WERI-Rb-1 (cell line): ENCODE measurements around the gene SAMD8.

Source experiments
- DNase-seq: peaks from one replicate; pipeline ENCODE4 v3.0.0-alpha.2; 2020
- H3K27ac ChIP-seq: fragments of 250-450 bp; sonication (Bioruptor Pico); 2 replicates; pipeline ENCODE4 v1.5.1; 2020; ENCODE audit warnings: mild to moderate bottlenecking, moderate library complexity
- H3K27me3 ChIP-seq: fragments of 250-450 bp; sonication (Bioruptor Pico); 2 replicates; pipeline ENCODE4 v1.5.1; 2021; ENCODE audit warnings: mild to moderate bottlenecking, low read depth, moderate library complexity; ENCODE audit not compliant: insufficient read depth, severe bottlenecking
- H3K36me3 ChIP-seq: fragments of 250-450 bp; sonication (Bioruptor Pico); 2 replicates; pipeline ENCODE4 v1.5.1; 2020; ENCODE audit warnings: mild to moderate bottlenecking, moderate library complexity
- H3K4me3 ChIP-seq: 2 replicates; pipeline ENCODE4 v1.5.1; 2011; ENCODE audit warnings: low read depth, mild to moderate bottlenecking, control low read depth, low read length
- H3K9me3 ChIP-seq: fragments of 250-450 bp; sonication (Bioruptor Pico); 2 replicates; pipeline ENCODE4 v1.5.1; 2021; ENCODE audit warnings: mild to moderate bottlenecking, moderate library complexity; ENCODE audit not compliant: severe bottlenecking
- CTCF ChIP-seq: IDR thresholded peaks from 2 replicates; pipeline ENCODE4 v1.5.1; 2011; ENCODE audit warnings: low read depth, mild to moderate bottlenecking, control low read depth, inconsistent platforms, low read length

SAMD8 gene

GRCh38 chr10:75107756-75108683 is 3.4 kb upstream of the SAMD8 start:
- H3K27me3 ChIP-seq, result no peaks in the 10 kb centered on the region
- no peak overlapping the region for H3K4me3 ChIP-seq
- no peak overlapping the region for H3K27ac ChIP-seq
- no peaks in the 10 kb centered on the region for H3K36me3 ChIP-seq
- no peaks in the 10 kb centered on the region for H3K9me3 ChIP-seq
- no peak for TF ChIP-seq CTCF
- DNase-seq, result no peak

GRCh38 chr10:75108684-75109458 is 2.6 kb upstream of the SAMD8 start:
- TF ChIP-seq CTCF, result peak; percentile 76
- Histone ChIP-seq H3K27me3 (no peaks in the 10 kb centered on the region), H3K36me3 (no peaks in the 10 kb centered on the region), H3K4me3 (no peak overlapping the region), H3K27ac (no peak overlapping the region), H3K9me3 (no peaks in the 10 kb centered on the region)
- DNase-seq, result peak; percentile 72

- Histone ChIP-seq H3K4me3 (no peak overlapping the region), H3K9me3 (no peaks in the 10 kb centered on the region), H3K36me3 (no peaks in the 10 kb centered on the region), H3K27ac (no peak overlapping the region), H3K27me3 (no peaks in the 10 kb centered on the region)
- no peak for DNase-seq
- no peak for TF ChIP-seq CTCF
These were observed 2.0 kb upstream of the SAMD8 start for GRCh38 chr10:75109459-75109778.

- Histone ChIP-seq H3K27ac (no peak overlapping the region), H3K4me3 (no peak overlapping the region), H3K36me3 (no peaks in the 10 kb centered on the region), H3K27me3 (no peaks in the 10 kb centered on the region), H3K9me3 (no peaks in the 10 kb centered on the region)
- DNase-seq, result no peak
- TF ChIP-seq CTCF, result no peak
These were observed 1.3 kb upstream of the SAMD8 start for GRCh38 chr10:75110006-75110632.

- no peak for TF ChIP-seq CTCF
- peak overlapping the region; percentile 87 for H3K4me3 ChIP-seq
- peak; percentile 51 for DNase-seq
- no peaks in the 10 kb centered on the region for H3K9me3 ChIP-seq
- no peaks in the 10 kb centered on the region for H3K36me3 ChIP-seq
- H3K27me3 ChIP-seq, result no peaks in the 10 kb centered on the region
- peak overlapping the region; percentile 83 for H3K27ac ChIP-seq
These were observed 637 bp downstream of the SAMD8 start for GRCh38 chr10:75111907-75112679.
